Amygdala (tissue), 56 donors: ENCODE measurements around the gene BARD1.
"Not testable (repeated sequence)": the region's sequence is repeated elsewhere in the genome, so short reads cannot be mapped to it uniquely, and the experiment has no call there.

Experiments used
- DNase-seq, 56 donors: peaks; one replicate each; lab custom pipeline; 2025; lab: John Stamatoyannopoulos, UW

The BARD1 gene

GRCh38 chr2:214772443-214773015, 37.0 kb downstream of the BARD1 start:
- no peak for DNase-seq

DNA sequence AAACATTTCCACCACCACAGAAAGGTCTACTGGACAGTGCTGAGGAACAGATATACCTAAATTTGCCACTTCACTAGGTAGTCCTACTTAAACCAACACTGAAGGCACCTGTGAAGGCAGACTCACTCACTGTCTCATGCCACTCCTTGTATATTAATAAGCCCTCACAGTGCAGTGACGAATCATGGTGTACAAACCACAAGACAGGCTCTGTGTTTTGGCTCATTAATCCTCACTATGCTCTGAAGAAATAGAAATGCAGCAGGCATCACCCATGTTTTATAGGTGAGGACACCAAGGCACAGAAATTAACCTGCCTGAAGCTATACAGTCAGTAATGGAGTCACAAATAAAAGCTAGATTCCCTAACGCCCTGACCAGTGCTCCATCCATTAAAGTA, 44.3 kb downstream of the BARD1 start:
- DNase-seq: no peak

DNA sequence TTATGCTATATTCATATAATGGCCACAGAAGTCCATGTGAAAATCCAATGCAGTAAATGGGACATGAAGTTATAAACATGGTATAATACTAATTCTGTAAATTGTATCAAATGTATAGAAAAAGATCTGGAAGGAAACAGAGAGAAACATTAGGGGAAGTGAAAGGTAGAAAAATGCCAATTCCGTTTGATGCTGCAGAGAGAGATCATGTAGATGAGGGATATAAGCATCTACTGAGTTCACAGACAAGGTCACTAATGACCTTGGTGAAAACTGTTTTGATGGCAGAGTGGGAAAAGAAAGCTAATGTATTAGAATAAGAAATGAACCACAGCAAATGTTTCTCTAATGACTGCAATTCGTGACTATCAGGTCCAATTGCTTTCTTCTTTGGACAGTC, 56.0 kb downstream of the BARD1 start:
- DNase-seq: no peak

- no peak for DNase-seq
Measured at GRCh38 chr2:214750529-214750928, 59.0 kb downstream of the BARD1 start.

- no peak for DNase-seq
Measured at GRCh38 chr2:214747992-214748391, 61.5 kb downstream of the BARD1 start.

DNA sequence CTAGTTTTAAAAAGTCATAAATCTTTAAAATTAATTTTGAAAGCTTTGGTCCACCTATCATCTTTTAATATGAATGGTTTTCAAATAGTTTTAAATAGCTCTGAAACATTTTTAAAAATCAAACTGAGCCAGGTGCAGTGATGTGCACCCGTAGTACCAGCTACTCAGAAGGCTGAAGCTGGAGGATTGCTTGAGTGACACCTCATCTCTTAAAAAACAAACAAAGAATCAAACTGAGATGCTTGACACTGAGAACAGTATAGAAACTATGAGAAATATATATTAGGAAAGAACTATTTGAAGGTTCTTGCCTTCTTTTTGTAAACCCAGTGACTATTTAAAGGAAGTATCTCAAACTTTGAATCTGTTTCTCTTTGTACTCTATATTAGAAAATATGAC, 67.4 kb downstream of the BARD1 start:
- no peak for DNase-seq

DNA sequence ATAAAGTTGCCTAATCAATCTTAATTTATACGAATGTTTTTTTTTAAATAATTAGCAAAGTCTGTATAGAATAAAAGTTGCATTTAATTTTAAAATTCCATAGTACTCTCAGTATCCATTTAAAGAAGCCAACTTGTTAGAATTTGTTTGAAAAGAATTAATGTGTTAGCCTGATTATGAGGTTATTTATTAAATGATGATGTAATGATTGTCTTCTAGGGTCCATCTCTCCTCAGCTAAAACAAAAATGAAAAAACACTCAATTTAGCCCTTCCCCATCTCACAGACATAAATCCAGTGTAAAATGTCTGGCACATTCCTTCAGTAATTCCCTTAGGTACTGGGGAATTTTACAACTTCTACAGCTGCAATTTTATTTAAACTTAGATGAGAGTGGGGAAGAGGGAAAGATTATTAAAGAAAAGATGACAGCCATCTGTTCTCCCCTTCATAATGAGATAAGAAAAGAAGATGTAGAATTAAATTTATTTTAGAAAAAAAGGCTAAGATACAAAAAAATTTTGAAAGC, 68.6 kb downstream of the BARD1 start:
- no peak for DNase-seq

GRCh38 chr2:214737188-214737587, 72.3 kb downstream of the BARD1 start:
- DNase-seq: no peak

GRCh38 chr2:214730800-214731407, 78.6 kb downstream of the BARD1 start:
- DNase-seq: peak in 1 of 56 donors; percentile 42

DNA sequence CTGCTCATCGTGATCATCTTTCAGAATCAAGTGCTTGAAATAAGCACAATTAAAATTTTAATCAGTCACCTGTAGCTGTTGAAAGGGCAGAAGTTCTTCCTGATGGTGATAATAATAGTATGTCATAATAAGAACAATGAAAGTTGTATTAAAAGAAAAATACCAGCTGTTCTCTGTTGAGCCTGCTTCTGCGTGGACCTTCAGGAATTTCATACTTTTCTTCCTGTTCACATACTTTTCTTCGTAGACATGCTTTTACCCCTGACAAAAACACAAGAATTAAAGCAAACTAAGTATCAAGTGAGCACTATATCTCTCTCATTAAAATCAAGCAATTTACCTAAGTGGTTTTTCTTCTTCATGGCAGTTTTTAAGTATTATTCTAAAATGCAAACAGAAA, 79.2 kb downstream of the BARD1 start:
- DNase-seq: no peak

DNA sequence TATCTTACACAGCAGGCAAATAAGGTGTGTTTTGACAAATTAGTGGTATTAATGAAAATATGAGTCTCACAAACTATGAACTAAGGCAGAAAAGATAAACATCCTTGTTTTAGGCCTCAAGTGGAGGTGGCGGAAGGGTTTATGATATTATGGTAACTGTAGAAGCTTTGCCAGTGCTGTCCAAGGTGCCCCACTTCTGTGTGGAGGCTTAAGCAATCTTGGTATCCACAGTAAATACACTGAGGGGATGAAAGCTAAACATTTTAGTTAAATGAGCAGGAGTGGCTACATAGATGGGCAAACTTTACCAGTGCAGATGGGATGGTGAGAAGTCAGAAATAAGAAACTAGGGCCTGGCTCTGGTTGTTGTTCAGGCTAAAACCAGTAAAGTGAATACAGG, 84.7 kb downstream of the BARD1 start:
- DNase-seq: no peak

- DNase-seq: not testable (repeated sequence)
Measured at GRCh38 chr2:214717837-214718236, 91.6 kb downstream of the BARD1 start.

GRCh38 chr2:214716811-214717560, 92.5 kb downstream of the BARD1 start:
- DNase-seq: no peak

DNA sequence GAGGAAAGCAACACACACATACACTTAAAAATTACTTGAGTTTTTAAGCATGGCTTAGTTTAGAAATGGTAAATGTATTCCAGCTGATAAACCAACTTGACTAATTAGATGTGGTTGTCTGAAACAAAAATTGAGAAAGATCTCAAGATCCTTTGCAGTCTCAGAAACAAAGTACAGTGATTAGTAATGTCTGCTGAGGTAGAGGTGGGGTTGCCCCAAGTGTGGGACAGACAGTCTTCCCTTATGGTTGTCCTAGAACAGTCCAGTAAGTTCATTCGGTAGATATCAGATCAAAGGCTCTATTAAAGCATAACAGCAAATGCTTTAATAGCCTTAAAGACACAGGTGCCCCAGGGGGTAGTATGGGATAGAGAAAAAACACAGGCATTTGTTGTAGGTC, 94.5 kb downstream of the BARD1 start:
- DNase-seq: no peak

GRCh38 chr2:214713080-214713830, 96.2 kb downstream of the BARD1 start:
- DNase-seq: no peak

- DNase-seq: no peak
Measured at GRCh38 chr2:214710729-214711128, 98.8 kb downstream of the BARD1 start.

- DNase-seq: no peak
Measured at GRCh38 chr2:214706986-214707385, 102.5 kb downstream of the BARD1 start.

DNA sequence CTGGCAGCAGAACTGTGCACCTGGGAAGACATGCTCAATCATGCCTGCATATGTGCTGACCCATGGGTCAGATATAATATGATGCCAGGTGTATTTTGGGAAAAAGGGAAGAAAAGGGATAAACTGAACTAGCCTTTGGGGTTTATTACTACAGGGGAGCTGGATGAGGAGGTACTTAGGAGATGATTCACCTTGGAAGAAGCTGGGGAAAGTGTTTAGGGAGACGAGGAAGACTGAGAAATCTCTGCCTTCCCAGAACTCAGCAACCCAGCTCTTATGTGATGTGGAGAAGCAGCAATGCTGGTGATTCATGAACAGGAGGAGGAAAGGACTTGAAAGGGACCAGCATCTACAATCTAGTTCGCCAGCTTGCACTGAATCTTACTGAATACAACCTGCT, 110.2 kb downstream of the BARD1 start:
- no peak for DNase-seq

- DNase-seq: no peak
Measured at GRCh38 chr2:214696681-214697080, 112.8 kb downstream of the BARD1 start.

DNA sequence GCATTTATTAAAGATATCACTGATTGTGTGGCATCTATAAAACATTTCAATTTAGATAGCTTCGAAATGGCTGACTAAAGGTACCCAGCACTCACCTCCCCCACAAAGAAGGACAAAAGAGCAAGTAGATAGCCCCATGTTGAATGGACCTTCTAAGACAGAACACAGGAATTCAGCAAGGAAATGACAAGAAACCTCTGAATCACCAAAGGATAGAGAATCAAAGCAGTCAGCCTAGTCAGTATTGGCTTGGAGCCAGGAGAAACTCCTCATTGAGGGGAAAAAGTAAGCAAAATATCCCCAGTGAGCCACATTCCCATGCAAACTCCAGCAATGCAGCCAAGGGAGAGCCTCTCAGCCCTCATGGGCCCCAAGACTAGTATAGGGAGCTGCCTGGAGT, 113.7 kb downstream of the BARD1 start:
- no peak for DNase-seq

- not testable (repeated sequence) for DNase-seq
Measured at GRCh38 chr2:214683557-214683956, 125.9 kb downstream of the BARD1 start.
